Stimulated activated CD4-positive, alpha-beta T cell treated with anti-CD3 and anti-CD28 coated beads, Interleukin-2, amount 100 ng/mL, for 4 hours (primary cell): ENCODE results near the gene DHRSX.
"Not testable (repeated sequence)": the region's sequence is repeated elsewhere in the genome, so short reads cannot be mapped to it uniquely, and the experiment has no call there.

Experiments used
- DNase-seq: peaks from one replicate; pipeline ENCODE4 v3.0.0-alpha.2; 2020; ENCODE audit warnings: low read depth

DHRSX gene

DNA sequence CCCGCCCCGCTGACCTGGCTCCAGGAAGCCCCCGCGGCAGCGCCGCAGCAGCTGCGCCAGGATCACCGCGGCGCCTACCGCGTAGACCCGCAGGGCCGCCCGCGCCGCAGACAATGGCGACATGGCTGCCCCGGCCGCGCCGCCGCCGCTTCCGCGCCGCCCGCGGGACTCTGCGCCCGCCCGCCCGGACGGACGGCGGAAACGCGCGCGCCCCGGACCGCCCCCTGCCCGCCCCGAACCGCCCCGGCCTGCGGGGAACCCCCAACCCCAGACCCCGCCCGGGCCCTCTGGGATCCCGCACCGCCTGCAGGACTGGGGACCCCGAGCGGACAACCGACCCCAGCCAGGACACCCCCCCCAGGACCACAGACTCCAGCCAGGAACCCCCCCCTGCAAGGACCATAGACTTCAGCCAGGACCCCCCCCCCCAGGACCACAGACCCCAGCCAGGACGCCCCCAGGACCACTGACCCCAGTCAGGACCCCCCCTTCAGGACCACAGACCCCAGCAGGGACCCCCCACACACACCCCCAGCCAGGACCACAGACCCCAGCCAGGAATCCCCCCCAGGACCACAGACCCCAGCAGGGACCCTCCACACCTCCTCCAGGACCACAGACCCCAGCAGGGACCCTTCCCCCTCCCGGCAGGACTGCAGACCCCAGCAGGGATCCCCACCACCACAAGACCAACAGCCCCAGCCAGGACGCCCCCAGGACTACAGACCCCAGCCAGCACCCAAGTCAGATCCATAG is at the start of gene DHRSX, which contains the start of gene ZBED1:
DHRSX (minus strand) TSS at position 174 of the 756 bp plus-strand sequence; CDS start at position 123, 51 bp downstream.
ZBED1 (minus strand) TSS at position 174 of the 756 bp plus-strand sequence. CDS start 10,257 bp downstream, outside the sequence.
- no peak for DNase-seq

DNA sequence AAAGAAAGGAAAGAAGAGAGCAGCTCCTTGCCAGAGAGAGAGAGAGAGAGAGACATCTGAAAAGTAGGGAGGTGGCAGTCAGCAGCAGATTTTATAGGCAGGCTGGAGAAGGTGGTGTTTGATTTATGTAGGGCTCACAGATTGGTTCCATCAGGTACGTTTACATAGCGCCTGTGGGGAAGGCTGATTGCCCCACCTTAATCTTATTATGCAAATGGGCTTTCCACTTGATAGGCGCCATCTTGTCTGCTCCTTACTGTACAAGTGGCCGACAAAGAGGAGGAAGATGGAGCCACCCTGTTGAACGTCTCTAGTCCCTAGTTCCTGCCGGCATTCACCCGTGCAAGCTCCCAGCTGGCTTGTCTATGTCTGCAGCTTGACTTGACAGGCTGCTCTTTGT is 49.1 kb upstream of the DHRSX start:
- no peak for DNase-seq

- DNase-seq: no peak
Measured at GRCh38 chrX:2548711-2549423, 48.1 kb upstream of the DHRSX start.

DNA sequence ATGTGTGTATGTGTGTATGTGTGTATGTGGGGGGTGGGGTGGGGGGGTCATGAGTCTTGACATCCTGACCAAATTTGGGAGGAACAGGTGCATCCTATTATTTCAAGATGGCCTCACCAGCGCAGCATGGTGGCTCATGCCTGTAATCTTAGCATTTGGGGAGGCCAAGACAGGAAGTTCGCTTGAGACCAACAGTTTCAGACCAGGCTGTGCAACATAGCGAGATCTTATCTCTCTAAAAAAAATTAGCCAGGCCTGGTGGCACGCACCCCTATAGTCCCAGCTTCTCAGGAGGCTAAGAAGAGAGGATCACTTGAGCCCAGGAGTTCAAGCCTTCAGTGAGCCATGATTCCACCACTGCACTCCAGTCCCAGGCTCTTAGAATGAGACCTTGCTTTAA is 47.0 kb upstream of the DHRSX start:
- no peak for DNase-seq

DNA sequence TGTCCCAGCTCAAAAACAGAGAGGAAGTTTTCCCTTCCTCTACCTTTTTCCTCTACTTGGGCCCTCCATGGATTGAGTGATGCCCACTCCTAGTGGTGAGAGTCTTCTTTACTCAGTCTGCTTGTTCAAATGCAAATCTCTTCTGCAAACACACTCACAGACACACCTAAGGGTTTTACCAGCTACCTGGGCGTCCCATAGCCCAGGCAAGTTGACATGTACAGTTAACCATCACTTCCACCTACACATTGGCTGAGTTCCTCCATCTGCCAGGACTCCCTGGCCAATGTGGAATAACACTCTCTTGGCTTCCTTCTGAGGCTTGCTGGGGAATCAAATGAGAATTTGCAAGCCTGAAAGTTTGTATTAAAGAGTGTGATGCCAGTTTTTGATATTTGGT is 45.7 kb upstream of the DHRSX start:
- DNase-seq: no peak

DNA sequence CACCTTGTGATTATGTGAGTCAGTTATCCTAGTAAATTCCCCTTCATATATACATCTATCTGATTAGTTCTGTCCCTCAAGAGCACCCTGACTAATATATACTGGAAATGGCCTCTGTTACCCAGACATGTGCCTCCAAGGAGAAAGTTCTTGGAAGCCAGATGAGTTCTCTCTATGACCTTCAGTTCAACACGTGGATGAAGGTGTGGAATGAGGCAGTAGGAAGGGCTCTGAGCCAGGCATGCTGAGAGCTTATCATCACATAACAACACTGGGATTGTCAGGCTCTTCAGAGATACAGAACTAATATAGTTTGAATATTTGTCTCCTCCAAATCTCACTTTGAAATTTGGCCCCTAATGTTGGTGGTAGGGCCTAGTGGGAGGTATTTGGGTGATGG is 44.4 kb upstream of the DHRSX start:
- DNase-seq: no peak

DNA sequence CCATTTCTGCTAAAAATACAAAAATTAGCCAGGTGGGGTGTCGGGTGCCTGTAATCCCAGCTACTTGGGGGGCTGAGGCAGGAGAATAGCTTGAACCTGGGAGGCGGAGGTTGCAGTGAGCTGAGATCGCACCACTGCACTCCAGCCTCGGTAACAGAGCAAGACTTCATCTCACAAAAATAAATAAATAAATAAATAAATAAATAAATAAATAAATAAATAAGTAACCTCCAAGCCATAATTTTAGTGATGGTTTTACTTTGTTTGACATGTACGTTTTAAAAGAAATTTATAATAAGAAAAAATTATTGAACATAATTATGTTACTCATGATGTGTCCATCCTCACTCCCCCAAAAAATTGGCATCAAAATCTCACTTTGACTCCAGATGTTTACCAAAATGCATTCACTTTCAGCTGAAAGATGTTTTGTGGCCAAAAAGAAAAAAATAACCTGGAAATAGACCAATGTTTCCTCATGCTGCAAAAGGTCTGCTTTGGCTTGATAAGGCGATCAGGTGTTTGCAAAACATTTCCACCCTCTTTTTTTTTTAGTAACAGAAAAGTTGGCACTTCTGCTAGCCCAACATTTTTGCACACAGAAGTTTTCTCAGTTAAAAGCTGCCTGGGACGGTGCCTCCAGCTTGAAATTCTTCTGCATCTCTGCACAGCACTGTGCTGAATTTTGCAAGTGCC is 42.2 kb upstream of the DHRSX start:
- DNase-seq: no peak

GRCh38 chrX:2541603-2542002 is 40.8 kb upstream of the DHRSX start:
- DNase-seq: no peak

- DNase-seq: no peak
Measured at GRCh38 chrX:2540426-2540947, 39.7 kb upstream of the DHRSX start.

GRCh38 chrX:2539586-2539985 is 38.8 kb upstream of the DHRSX start:
- no peak for DNase-seq

- no peak for DNase-seq
Measured at GRCh38 chrX:2538031-2538757, 37.4 kb upstream of the DHRSX start.

- DNase-seq: no peak
Measured at GRCh38 chrX:2536974-2537373, 36.2 kb upstream of the DHRSX start.

- DNase-seq: no peak
Measured at GRCh38 chrX:2536141-2536540, 35.4 kb upstream of the DHRSX start.

DNA sequence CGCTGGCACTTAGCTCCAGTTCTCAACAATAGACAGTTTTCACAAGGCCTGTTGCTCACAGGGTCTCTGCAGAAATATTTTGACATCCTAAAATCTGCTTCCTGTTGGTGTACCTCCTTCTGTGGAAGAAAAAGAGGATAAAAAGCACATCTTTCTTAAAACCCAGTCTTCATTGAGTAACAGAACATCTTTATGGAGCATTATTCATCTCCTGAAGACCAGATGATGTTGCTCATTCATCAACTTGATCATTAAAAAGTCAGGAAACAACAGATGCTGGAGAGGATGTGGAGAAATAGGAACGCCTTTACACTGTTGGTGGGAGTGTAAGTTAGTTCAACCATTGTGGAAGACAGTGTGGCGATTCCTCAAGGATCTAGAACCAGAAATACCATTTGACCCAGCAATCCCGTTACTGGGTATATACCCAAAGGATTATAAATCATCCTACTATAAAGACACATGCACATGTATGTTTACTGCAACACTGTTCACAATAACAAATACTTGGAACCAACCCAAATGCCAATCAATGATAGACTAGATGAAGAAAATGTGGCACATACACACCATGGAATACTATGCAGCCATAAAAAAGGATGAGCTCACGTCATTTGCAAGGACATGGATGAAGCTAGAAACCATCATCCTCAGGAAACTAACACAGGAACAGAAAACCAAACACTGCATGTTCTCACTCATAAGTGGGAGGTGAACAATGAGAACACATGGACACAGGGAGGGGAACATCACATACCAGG is 33.7 kb upstream of the DHRSX start:
- not testable (repeated sequence) for DNase-seq

- no peak for DNase-seq
Measured at GRCh38 chrX:2533424-2533823, 32.6 kb upstream of the DHRSX start.

DNA sequence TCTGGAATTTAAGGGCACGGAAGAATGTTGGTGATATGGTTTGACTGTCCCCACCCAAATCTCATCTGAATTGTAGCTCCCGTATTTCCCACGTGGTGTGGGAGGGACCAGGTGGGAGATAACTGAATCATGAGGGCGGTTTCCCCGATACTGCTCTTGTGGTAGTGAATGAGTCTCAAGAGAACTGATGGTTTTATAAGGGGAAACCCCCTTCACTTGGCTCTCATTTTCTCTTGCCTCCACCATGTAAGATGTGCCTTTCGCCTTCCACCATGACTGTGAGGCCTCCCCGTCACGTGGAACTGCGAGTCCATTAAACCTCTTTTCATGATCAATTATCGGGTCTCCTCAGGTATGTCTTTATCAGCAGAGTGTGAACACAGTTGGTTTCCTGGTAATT is 25.6 kb upstream of the DHRSX start:
- DNase-seq: no peak

DNA sequence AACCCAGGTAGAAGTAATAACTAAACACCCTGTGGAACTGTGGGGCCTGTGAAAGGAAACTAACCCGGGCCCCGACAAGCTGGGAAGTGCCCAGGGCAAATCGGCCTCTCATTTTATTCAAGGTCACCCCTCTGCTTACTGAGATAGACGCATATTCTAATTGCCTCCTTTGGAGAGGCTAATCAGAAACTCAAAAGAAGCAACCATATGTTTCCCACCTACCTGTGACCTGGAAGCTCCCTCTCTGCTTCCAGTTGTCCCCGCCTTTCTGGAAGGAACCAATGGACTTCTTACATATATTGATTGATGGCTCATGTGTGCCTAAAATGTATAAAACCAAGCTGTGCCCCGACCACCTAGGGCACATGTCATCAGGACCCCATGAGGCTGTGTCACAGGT is 23.1 kb upstream of the DHRSX start:
- no peak for DNase-seq

- DNase-seq: no peak
Measured at GRCh38 chrX:2521927-2522386, 21.2 kb upstream of the DHRSX start.

GRCh38 chrX:2521092-2521926 is 20.5 kb upstream of the DHRSX start:
- DNase-seq: no peak

- DNase-seq: no peak
Measured at GRCh38 chrX:2520539-2520938, 19.8 kb upstream of the DHRSX start.
